ENCODE results near the gene SMIM44. TPM values are rescaled to one million over a fixed set of nuclear protein-coding genes. Genes with fewer than 3 reads are reported as not detected.

SMIM44 gene
- total RNA-seq, 4 donors from 2014 or later = not detected

DNA sequence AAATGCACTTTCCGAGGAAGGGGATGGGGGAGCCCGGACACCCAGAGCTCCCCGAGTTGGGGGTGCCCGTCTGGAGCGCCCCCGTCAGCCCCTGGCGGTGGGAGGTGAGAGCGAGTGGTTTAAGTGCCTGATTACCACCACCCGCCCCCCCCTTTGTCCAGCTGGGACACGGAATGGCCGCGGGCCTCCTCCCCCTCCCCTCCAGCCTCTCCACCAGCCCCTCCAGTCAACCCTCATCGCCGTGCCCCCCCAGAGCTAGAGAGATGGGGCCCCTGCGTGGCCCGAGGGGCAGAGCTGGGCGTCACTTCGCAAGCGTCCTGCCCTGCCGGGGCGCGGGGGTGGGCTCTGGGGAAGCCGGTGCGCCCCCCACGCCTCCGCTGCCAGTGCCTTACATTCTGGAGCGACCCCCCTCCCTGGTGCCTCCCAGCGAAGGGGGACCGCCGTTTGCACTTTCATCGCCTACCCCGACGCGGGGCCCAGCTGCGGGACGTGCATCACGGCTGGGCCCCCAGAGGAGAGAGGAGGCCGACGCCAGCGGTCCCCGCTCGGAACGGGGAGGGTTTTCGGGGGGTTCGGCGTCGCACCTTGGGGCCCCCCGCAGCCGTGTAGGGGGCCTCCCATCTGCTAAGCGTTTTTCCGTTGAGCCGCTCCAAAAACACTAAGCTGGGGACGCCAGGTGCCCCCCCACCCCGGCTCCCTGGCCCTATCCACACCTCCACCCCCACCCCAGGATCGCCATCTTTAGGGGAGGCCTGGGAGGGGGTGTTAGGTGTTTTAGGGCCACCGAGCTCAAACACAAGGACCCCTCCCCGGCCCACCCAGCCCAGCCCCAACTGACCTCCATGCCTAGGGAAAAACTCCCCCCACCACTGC is 19.3 kb downstream of the SMIM44 start:
- no peak overlapping the region for H3K27ac ChIP-seq
- H3K4me1 ChIP-seq = peaks cover 33% of the 10 kb centered on the region
- TF ChIP-seq POLR2AphosphoS5 (IDR thresholded peaks at IDR 0.05) = no peak
- TF ChIP-seq POLR2A (IDR thresholded peaks at IDR 0.05) = no peak
- TF ChIP-seq, protein P1, sequence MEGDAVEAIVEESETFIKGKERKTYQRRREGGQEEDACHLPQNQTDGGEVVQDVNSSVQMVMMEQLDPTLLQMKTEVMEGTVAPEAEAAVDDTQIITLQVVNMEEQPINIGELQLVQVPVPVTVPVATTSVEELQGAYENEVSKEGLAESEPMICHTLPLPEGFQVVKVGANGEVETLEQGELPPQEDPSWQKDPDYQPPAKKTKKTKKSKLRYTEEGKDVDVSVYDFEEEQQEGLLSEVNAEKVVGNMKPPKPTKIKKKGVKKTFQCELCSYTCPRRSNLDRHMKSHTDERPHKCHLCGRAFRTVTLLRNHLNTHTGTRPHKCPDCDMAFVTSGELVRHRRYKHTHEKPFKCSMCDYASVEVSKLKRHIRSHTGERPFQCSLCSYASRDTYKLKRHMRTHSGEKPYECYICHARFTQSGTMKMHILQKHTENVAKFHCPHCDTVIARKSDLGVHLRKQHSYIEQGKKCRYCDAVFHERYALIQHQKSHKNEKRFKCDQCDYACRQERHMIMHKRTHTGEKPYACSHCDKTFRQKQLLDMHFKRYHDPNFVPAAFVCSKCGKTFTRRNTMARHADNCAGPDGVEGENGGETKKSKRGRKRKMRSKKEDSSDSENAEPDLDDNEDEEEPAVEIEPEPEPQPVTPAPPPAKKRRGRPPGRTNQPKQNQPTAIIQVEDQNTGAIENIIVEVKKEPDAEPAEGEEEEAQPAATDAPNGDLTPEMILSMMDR (IDR thresholded peaks at IDR 0.05) = no peak
- TF ChIP-seq EP300 (IDR thresholded peaks at IDR 0.05) = no peak
- H3K36me3 ChIP-seq = peaks cover 29% of the 10 kb centered on the region
- 82% methylated on average over 51 of the region's 57 CpGs for WGBS
- H3K27me3 ChIP-seq = no peaks in the 10 kb centered on the region
- DNase-seq (ENCODE audit: low spot score in 2 of 2) = no peak
- H3K9me3 ChIP-seq = no peaks in the 10 kb centered on the region
- no peak overlapping the region for H3K4me3 ChIP-seq

GRCh38 chr19:3462991-3463713 is 20.1 kb downstream of the SMIM44 start:
- peaks cover 37% of the 10 kb centered on the region for H3K4me1 ChIP-seq
- H3K36me3 ChIP-seq = peaks cover 29% of the 10 kb centered on the region
- no peaks in the 10 kb centered on the region for H3K9me3 ChIP-seq

GRCh38 chr19:3459965-3460582 is 23.2 kb downstream of the SMIM44 start:
- no peak overlapping the region for H3K4me3 ChIP-seq
- peaks cover 41% of the 10 kb centered on the region for H3K4me1 ChIP-seq
- H3K27me3 ChIP-seq = no peaks in the 10 kb centered on the region
- TF ChIP-seq EP300 (IDR thresholded peaks at IDR 0.05) = no peak
- no peak for TF ChIP-seq POLR2AphosphoS5 (IDR thresholded peaks at IDR 0.05)
- TF ChIP-seq, protein P1 (IDR thresholded peaks at IDR 0.05) = no peak
- no peak for TF ChIP-seq POLR2A (IDR thresholded peaks at IDR 0.05)
- DNase-seq (ENCODE audit: low spot score in 2 of 2) = no peak
- no peaks in the 10 kb centered on the region for H3K9me3 ChIP-seq
- peaks cover 53% of the 10 kb centered on the region for H3K36me3 ChIP-seq
- H3K27ac ChIP-seq = peak overlapping the region; percentile 70
- WGBS = 83% methylated on average over 12 of the region's 15 CpGs

More at GRCh38 chr19:3462991-3463713, 20.1 kb downstream of the SMIM44 start:
- no peak overlapping the region for H3K4me3 ChIP-seq
- no peaks in the 10 kb centered on the region for H3K27me3 ChIP-seq
- TF ChIP-seq EP300 (IDR thresholded peaks at IDR 0.05) (no peak), POLR2AphosphoS5 (IDR thresholded peaks at IDR 0.05) (no peak), POLR2A (IDR thresholded peaks at IDR 0.05) (no peak)
- TF ChIP-seq, protein P1 (IDR thresholded peaks at IDR 0.05) = no peak
- H3K27ac ChIP-seq = no peak overlapping the region
- WGBS = 81% methylated on average over 17 of the region's 58 CpGs
- no peak for DNase-seq (ENCODE audit: low spot score in 2 of 2)

DNA sequence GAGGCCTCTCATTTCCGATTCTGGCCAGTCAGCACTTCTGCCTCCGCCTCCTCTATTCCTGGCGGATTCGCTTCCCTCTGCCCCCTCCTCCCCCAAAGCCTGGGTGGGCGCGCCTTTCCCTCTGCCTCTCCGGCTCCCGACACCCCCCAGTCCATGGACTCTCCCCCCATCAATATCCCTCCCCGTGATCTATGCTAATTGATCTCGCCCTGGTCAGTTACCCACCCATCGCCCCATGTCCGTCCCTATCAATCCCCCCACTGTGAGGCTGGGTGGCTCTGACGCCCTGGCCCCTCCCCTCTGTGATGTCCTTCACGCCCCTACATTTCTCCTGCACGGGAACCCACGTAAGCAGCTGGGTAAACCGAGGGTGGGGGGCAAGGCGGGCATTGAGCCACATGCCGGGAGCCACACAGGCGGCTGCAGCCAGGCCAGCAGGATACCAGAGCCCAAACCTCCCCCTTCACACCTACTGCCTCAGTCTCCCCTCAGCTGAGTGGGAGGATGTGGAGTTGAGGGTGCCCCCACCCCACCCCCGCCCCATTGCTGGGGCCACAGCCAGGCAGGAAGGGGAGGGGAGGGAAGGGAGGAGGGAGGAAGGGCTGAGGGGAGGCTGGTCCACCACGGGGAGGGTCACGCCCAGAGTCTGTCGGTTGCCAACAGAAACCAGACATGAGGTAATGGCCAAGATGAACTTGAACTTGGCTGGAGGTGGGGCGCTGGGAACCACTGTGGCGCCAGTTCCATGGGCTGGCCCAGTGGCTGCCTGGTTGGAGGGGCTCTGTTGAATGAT is 24.0 kb downstream of the SMIM44 start:
- Histone ChIP-seq H3K9me3 (no peaks in the 10 kb centered on the region), H3K27ac (peak overlapping the region; percentile 70), H3K27me3 (no peaks in the 10 kb centered on the region), H3K36me3 (peaks cover 57% of the 10 kb centered on the region), H3K4me1 (peaks cover 35% of the 10 kb centered on the region), H3K4me3 (no peak overlapping the region)
- 42% methylated on average over 23 of the region's 26 CpGs for WGBS
- peak in 1 of 3 donors; percentile 9 for TF ChIP-seq POLR2AphosphoS5 (IDR thresholded peaks at IDR 0.05)
- no peak for TF ChIP-seq EP300 (IDR thresholded peaks at IDR 0.05)
- DNase-seq (ENCODE audit: low spot score in 2 of 2) = peak; percentile 88 to 93
